ENCODE results near the gene HECW1.

- TF ChIP-seq, protein P1, sequence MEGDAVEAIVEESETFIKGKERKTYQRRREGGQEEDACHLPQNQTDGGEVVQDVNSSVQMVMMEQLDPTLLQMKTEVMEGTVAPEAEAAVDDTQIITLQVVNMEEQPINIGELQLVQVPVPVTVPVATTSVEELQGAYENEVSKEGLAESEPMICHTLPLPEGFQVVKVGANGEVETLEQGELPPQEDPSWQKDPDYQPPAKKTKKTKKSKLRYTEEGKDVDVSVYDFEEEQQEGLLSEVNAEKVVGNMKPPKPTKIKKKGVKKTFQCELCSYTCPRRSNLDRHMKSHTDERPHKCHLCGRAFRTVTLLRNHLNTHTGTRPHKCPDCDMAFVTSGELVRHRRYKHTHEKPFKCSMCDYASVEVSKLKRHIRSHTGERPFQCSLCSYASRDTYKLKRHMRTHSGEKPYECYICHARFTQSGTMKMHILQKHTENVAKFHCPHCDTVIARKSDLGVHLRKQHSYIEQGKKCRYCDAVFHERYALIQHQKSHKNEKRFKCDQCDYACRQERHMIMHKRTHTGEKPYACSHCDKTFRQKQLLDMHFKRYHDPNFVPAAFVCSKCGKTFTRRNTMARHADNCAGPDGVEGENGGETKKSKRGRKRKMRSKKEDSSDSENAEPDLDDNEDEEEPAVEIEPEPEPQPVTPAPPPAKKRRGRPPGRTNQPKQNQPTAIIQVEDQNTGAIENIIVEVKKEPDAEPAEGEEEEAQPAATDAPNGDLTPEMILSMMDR (IDR thresholded peaks at IDR 0.05), result no peak
- no peak for TF ChIP-seq POLR2A (IDR thresholded peaks at IDR 0.05)
Observed at GRCh38 chr7:43481902-43482678, 369.6 kb downstream of the HECW1 start.

Measured in lower leg skin (tissue), 3 donors.